RCC 7860 (cell line): ENCODE data around the gene PRKCSH.
"Not testable (repeated sequence)": the region's sequence is repeated elsewhere in the genome, so short reads cannot be mapped to it uniquely, and the experiment has no call there.

Experiments used
- DNase-seq: peaks from one replicate; pipeline ENCODE4 v3.0.0-alpha.2; 2015; ENCODE audit warnings: low spot score
- FAIRE-seq: peaks from 2 replicates; lab custom pipeline; 2012; peaks lifted over from hg19 to GRCh38; lab: Jason Lieb, UNC

The PRKCSH gene, protein sequence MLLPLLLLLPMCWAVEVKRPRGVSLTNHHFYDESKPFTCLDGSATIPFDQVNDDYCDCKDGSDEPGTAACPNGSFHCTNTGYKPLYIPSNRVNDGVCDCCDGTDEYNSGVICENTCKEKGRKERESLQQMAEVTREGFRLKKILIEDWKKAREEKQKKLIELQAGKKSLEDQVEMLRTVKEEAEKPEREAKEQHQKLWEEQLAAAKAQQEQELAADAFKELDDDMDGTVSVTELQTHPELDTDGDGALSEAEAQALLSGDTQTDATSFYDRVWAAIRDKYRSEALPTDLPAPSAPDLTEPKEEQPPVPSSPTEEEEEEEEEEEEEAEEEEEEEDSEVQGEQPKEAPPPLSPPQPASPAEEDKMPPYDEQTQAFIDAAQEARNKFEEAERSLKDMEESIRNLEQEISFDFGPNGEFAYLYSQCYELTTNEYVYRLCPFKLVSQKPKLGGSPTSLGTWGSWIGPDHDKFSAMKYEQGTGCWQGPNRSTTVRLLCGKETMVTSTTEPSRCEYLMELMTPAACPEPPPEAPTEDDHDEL

DNA sequence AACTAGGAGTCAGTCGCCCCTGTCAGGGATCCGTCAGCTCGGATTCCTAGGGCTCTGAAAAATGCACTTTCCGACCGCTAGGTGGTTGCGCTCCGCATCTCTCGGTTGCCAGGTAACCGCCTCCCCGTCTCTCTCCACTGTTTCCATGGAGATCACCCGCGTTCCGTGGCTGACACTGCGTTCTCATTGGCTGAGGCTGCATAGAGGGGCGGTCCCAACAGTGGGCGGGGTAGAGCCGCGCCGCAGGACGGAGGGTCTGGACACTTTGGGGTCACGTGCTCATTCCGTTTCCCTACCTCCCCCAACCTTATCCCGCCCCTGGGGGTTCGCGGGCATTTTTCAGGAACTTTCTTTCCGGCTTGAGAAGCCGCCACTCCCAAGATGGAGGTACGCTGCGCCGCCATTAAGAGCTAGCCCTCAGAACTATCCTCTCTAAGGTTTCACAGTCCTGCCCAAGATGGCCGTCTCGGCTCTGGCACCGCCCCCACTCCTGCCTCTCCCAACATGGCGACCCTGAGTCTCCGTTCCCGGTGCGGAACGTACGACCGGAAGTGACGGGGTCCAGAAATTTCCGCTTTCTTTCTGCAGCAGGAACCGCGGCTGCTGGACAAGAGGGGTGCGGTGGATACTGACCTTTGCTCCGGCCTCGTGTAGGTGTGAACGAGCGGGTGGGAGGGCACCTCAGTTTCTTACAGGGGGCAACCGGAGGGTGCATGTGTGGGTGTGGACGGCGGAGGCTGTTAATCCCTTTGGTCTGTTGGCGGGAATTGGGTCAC lies at the start of gene PRKCSH, which contains the start of gene ODAD3:
TSS of gene PRKCSH (plus strand) at position 579 of the 776 bp plus-strand sequence. CDS start 483 bp downstream, outside the sequence.
TSS of gene ODAD3 (minus strand) at position 65 of the 776 bp plus-strand sequence. CDS start 105 bp downstream, outside the sequence.
- peak; percentile 99 for DNase-seq
- FAIRE-seq, result peak; percentile 95

DNA sequence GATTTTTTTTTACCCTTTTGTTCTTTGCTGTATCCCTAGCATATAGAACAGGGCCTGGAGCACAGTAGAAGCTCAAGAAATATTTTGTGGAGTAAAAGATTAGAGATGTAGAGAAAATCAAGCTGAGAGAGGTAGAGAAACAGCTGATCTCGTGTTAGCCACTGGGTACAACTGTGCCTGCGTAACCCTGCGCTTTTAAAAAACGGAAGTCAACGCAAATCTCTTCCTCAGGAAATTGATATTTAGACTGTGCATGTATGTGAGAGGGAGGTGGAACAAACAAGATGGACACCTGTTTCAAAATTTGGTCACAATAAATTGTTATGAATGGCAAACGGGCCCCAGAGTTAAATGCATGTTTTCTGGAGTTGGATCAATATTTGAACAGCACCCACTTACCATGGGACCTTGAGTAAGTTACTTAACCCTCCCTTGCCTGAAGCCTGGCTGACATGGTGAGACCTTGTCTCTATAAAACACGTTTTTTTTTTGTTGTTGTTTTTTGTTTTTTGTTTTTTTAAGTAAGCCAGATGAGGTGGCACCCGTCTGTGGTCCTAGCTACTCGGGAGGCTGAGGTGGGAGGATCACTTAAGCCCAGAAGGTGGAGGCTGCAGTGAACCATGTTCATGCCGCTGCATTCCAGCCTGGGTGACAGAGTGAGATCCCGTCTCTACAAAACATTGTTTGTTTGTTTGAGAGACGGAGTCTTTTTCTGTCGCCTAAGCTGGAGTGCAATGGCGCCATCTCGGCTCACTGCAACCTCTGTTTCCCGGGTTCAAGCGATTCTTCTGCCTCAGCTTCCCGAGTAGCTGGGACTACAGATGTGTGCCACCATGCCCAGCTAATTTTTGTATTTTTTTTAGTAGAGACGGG lies 48.0 kb upstream of the PRKCSH start:
- FAIRE-seq (no peak), DNase-seq (no peak)

DNA sequence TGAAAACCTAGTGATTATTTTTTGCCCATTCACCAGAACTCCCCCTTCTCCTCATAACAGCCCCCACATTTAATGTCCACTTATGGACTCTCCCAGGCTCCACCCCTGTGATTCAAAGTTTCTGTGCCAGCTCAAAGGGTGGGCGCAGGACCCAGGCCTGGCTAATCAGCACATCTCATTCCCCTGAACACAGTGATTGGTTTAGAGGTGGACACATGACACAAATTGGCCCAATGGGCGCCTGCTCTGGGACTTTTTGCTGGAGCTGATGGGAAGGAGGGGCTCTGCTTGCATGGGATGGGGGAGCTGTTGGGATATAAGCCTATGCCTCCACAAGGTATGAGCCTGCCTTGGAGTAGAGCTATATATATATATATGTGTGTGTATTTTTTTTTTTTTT lies 45.1 kb upstream of the PRKCSH start:
- DNase-seq (no peak), FAIRE-seq (no peak)

DNA sequence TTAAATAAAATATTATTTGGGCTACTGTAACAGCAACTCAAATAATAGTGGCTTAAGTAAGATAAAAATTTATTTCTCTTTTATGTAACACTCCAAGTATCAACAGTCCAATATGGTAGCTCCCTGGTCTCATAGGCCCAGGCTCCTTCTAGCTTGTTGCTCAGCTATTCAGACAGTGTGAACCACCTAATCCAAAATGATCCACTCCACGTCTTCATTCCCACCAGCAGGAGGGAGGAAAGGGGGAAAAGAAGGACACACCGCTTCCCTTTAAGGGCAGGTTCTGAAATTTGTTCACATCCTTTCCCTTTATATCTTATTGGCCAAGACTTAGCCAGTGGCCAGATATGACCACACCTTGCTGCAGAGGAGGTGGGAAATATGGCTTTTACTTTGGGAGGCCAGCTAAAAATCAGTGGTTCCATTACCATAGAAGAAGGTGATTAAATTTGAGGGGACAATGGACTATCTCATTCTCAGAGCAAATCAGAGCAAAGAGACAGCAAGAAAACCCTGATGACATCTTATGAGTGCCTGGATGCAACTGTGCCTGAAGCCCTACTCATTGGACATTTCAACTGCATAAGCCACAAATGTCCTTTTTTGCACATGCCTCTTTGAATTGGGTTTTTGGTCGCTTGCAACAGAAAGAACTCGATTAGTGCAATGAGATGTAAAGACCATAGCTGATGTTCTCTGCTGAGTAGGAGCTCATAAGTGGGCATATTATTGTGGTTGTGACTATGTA lies 44.3 kb upstream of the PRKCSH start:
- FAIRE-seq (no peak), DNase-seq (no peak)

DNA sequence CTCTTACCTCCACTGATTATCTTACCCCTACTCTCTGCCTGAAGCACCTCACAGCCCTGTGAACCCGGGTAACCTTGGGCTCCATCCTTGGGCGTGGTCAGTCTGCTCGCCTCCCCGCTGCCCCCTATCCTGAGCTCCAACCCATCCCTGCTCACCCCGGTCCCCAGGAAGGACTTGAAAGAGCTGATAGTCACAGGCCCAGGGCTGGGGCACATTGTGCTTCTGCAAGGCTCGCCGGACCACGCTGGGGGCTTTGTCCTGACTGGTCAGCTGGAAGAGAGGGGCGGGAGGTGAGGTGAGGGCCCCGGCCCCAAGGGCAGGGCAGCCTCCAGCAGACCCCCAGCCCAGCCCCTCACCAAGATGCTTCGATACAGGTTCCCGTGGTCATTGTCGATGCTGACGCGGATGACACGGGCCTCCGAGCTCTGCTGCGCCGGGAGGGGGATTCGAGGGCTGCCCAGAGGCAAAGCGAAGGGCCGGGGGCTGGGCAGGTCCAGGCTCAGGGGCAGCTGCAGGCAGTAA lies 38.3 kb upstream of the PRKCSH start:
- no peak for FAIRE-seq
- DNase-seq, result no peak

DNA sequence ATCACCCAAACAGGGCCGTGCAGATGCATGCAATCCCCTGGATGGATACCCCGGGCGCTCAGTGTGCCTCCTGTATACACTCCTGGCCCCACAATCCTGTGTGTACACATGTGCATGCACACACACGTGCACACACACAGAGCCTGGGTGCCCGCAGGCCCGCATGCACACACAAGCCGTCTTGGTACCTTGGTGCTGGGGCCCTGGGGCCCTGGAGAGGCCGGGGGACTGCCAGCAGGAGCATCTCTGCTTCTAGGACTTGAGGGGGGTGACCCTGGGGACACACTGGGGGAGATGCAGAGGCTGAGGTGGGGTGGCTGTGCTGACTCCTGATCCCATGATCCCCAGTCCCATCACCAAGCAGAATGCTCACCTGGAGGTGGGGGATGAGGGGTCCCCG lies 35.8 kb upstream of the PRKCSH start:
- FAIRE-seq (no peak), DNase-seq (no peak)

DNA sequence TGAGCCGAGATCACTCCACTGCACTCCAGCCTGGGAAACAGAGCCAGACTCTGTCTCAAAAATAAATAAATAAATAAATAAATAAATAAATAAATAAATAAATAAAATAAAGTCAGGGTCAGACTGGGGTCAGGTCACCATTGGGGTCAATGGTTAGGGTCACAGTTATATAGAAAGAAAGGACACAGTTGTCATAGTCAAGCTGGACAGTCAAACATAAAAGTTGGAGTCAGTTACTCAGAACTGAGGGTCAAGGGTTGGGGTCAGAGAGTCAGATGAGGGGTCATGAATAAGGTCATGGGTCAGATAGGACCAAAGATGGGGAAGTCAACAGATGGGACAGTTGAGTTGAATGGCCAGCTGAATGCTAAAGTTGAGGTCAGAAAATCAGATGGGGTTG lies 34.6 kb upstream of the PRKCSH start:
- DNase-seq (no peak), FAIRE-seq (no peak)

DNA sequence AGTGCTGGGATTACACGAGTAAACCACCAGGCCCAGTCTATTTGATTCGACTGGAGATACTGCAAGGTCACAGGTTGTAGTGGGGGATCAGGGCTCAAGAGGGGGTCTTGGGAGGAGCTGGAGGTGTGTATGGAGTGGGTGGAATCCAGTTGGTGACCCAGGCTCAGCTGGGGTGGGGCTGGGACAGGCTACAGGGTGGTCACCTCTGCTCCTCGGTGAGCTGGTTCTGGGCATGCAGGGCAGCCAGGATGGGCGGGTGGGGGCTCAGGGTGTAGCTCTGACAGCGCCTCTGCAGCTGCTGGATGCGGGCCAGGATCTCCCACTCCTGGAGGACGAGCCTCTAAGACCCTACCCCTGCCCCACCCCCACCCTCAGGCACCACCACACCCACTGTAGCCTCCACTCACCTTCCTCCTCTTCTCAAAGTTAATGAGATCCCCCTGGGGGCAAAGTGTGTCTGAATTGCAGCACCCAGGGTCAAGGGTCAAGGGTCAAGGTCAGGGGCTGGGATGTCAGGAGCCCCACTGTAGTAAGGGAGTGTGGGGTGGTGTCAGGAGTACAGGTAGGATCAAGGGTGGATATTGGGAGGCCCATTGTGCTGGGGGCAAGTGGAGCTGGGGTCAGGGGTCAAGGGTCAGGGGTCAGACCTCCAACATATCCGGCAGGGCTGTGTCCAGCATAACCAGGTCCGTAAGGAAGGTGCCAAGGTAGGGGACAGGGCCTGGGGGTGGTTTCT lies 33.5 kb upstream of the PRKCSH start:
- DNase-seq (no peak), FAIRE-seq (no peak)

DNA sequence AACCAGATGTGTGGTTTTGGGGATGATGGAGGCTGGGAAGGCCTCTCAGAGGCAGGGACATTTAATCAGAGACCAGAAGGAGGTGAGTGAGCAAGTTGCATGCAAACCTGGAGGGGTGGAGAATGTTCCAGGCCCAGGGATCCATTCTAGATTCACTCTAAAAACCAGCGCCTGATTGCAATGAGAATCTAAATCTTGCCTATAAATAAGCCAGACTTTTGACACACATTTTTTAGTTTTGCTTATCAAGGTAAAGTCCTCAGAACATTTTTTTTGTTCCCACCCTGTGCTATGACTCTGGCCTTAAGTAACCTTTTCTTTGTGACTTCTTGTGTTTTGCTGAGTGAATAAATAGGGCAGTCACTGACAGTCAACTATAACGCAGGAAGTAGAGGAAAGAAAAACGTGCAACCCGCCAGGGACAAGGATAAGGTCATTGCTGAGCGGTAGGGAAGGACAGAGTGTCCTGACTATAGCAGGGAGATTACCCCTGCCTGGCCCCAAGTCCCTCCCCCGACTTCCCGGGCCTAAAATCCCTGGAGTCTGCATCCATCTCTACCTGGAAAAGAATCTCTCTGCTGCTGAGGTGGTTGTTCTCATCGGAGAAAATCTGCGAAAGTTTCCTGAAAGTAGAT lies 30.7 kb upstream of the PRKCSH start:
- FAIRE-seq (no peak), DNase-seq (no peak)

DNA sequence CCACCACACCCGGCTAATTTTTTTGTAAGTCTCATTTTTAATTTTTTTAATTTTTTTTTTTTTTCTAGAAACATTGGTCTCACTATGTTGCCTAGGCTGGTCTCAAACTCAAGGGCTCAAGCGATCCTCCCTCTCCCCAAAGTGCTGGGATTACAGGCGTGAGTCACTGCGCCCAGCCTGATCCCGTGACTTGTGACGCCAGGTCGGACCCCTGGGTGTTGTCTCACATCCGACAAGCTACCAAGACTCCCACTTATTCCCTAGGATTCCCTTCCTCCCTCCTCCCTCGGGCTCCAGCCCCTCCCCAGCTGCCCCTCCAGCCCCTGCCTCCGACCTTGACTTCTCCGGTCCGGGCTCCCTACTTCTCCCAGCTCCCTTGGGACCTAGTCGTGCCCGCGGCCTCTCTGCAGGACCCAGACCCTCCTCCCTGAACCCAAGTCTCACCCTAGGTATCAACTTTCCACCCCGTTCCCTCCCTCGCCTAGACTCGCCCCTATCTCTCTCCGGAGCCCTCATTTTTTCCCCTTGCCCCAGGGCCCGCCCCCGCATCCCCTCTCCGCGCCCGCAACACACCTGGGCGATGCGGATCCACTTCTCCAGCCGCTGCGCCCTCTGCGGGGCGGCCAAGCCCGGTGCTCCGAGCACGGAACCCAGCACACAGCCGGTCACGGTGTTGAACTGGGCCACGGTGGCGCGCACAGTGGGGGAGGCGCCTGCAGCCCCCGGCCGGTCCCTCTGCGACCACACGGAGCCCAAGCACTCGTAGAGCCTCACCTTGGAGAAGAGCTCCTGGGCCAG lies 29.4 kb upstream of the PRKCSH start:
- FAIRE-seq (no peak), DNase-seq (no peak)

DNA sequence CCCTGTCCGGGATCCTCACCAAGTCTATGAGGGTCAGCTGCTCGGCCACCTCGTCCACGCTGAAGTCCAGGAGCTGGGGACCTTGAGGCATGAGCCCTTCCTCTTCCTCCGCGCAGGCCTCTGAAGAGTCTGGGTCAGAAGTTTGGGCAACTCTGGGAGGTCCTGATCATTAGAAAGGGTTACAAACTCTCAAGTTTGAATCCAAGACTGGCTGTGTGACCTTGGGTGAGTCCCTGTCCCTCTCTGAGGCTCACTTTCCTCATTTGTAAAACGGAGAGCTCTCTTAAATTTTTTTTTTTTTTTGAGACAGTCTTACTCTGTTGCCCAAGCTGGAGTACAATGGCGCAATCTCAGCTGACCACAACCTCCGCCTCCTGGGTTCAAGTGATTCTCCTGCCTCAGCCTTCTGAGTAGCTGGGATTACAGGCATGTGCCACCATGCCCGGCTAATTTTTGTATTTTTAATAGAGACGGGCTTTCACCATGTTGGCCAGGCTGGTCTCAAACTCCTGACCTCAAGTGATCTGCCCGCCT lies 28.7 kb upstream of the PRKCSH start:
- DNase-seq, FAIRE-seq: not testable (repeated sequence)

DNA sequence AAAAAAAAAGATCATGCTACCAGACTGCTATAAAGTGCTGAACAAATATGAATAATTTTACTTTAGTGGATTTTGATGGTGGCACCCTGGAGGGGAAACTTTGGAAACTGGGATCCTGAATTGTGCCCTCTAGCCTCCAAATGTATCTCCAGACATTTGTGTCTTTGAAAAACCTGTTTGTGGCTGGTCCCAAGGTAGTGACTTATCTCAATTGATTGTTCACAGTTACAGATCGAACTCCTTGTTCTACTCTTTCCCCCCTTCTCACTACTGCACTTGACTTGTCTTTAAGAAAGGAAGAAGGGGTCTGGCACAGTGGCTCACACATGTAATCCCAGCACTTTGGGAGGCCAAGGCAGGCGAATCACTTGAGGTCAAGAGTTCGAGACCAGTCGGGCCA lies 26.8 kb upstream of the PRKCSH start:
- no peak for FAIRE-seq

DNA sequence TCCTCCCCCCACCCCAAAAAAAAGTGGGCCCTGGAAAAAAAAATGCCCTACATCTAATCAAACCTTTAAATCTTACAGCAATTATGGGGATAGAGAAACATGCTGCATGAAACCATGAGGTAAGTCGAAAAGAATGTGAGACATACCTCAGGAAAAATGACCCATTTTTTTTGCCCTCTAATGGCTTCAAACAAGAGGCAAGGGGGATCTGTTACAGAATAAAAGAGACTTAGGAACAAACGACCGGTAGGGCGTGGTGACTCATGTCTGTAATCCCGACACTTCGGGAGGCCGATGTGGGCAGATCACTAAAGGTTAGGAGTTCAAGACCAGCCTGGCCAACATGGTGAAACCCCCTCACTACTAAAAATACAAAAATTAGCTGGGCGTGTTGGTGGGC lies 24.8 kb upstream of the PRKCSH start:
- DNase-seq, result peak; percentile 64
- no peak for FAIRE-seq

More for the DNA sequence above, 26.8 kb upstream of the PRKCSH start:
- no peak for DNase-seq

DNA sequence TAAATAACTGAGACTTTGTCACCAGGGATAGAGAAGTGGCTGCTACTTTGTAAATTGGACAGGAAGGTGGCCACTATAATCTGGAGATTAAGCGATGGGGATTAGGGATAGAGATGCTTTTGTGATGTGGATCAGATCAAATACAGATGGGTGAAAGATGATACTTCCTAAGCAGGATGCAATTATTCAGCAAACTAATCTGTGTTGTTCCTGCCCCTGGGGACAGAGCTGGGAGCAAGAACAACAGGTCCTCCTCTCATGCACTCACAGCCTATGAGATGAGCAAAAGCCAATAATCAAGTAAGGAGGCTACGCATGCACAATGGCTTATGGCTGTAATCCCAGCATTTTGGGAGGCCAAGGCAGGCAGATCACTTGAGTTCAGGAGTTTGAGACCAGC lies 20.9 kb upstream of the PRKCSH start:
- DNase-seq, result no peak
- FAIRE-seq, result no peak

DNA sequence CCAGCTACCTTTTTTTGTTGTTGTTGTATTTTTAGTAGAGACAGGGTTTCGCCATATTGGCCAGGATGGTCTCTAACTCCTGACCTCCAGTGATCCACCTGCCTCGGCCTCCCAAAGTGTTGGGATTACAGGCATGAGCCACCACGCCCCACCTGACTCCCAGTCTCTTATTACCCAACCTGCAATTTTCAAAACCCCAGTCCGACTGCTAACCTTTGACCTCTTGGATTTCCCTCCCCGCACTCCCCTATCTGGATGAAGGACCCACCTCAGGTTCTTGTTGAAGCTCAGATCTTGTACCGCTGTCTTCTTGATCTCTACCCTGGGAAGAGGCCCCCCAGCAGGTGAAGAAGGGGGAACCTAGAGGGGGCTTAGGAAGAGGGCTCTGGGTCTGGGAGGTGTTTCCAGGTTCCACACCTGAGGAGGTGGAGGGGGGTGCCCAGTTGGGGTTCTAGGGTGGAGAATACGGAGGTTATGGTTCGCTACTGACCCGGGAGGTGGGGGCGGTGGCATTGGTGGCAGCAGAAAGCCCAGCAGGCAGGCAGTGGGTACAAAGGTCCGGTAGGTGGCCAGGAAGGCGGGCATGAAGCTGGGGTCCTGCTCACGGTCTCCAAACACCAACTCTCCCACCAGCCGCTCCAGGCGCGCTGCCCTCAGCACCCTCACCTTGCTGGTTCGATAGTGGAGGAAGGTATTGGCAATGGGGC lies 18.9 kb upstream of the PRKCSH start:
- FAIRE-seq, result no peak

DNA sequence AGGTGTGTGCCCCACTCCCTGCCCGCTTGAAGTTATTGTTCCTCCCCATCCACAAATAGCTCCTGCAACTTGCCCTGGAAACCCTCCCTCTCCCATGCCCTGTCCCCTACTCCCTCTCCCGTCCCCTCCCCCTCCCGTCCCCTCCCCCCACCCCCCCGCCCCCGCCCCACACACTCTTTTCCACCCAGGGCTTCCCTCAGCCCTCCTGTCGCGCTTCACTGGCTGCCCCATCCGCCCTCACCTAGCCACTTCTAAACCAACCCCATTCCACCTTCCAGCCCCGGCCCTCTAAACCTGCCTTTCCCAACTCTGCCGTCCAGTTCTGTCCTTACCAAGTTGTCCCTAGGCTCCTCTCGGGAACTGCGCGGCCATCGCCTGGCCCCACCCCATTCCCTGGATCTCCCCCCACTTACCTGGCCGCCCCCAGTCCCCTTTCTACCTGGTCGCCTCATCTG lies 17.3 kb upstream of the PRKCSH start:
- no peak for DNase-seq

More for the DNA sequence above, 18.9 kb upstream of the PRKCSH start:
- DNase-seq, result no peak

More for the DNA sequence above, 17.3 kb upstream of the PRKCSH start:
- FAIRE-seq, result no peak
